ENCODE measurements around the gene DLEC1. TPM values are rescaled to one million over a fixed set of nuclear protein-coding genes. Genes with fewer than 3 reads are reported as not detected.

Gene DLEC1
- total RNA-seq, 2 experiments from 2014 or later: 0.20 to 0.36 TPM

- no peak for TF ChIP-seq CTCF (IDR thresholded peaks at IDR 0.05)
- no peak for DNase-seq
- Mint-ChIP-seq H3K4me3 (no peak overlapping the region), H3K36me3 (ENCODE audit: low read depth) (peaks cover 27% of the 10 kb centered on the region), H3K27me3 (no peaks in the 10 kb centered on the region), H3K27ac (no peak overlapping the region), H3K4me1 (ENCODE audit: low read depth) (no peaks in the 10 kb centered on the region), H3K9me3 (peaks cover 8% of the 10 kb centered on the region)
- ChIA-PET CTCF (interaction anchor here (2.2 kb wide), 1 partner anchor 13 kb away, joined by 8 read pairs; no protein-coding TSS in a partner anchor), POLR2A (no interaction called here)
- intact Hi-C loops (cut with micrococcal nuclease): no loop called here
- ATAC-seq: no peak
Measured at GRCh38 chr3:38016847-38017444, 22.1 kb upstream of the DLEC1 start.

- CTCF ChIA-PET: interaction anchor here (0.9 kb wide), 1 partner anchor 14 kb away, joined by 4 read pairs; no protein-coding TSS in a partner anchor
- Mint-ChIP-seq H3K27me3 (no peaks in the 10 kb centered on the region), H3K9me3 (peaks cover 8% of the 10 kb centered on the region), H3K4me1 (ENCODE audit: low read depth) (no peaks in the 10 kb centered on the region), H3K36me3 (ENCODE audit: low read depth) (peaks cover 27% of the 10 kb centered on the region), H3K27ac (no peak overlapping the region), H3K4me3 (no peak overlapping the region)
- ATAC-seq: no peak
- POLR2A ChIA-PET: interaction anchor here (0.6 kb wide), 1 partner anchor 9 kb away, joined by 3 read pairs; no protein-coding TSS in a partner anchor
- no peak for DNase-seq
- intact Hi-C loops (cut with micrococcal nuclease): no loop called here
- TF ChIP-seq CTCF (IDR thresholded peaks at IDR 0.05): no peak
Measured at GRCh38 chr3:38017445-38018295, 21.3 kb upstream of the DLEC1 start.

- POLR2A ChIA-PET: interaction anchor here (0.6 kb wide), 1 partner anchor 10 kb away, joined by 3 read pairs; no protein-coding TSS in a partner anchor
- ATAC-seq: no peak
- CTCF ChIA-PET: interaction anchor here (0.9 to 4.2 kb wide), 2 partner anchors 15 to 16 kb away, joined by 4 to 21 read pairs; no protein-coding TSS in a partner anchor
- Mint-ChIP-seq H3K27ac (no peak overlapping the region), H3K27me3 (no peaks in the 10 kb centered on the region), H3K4me1 (ENCODE audit: low read depth) (peaks cover 7% of the 10 kb centered on the region), H3K36me3 (ENCODE audit: low read depth) (peaks cover 27% of the 10 kb centered on the region), H3K9me3 (peaks cover 8% of the 10 kb centered on the region), H3K4me3 (no peak overlapping the region)
- no peak for DNase-seq
- no peak for TF ChIP-seq CTCF (IDR thresholded peaks at IDR 0.05)
- intact Hi-C loops (cut with micrococcal nuclease): no loop called here
Measured at GRCh38 chr3:38018296-38019266, 20.4 kb upstream of the DLEC1 start.

GRCh38 chr3:38019658-38020341 lies 19.2 kb upstream of the DLEC1 start:
- ChIA-PET CTCF (interaction anchor here (1.0 to 4.2 kb wide), 3 partner anchors 15 to 52 kb away, joined by 3 to 21 read pairs (median 3); no protein-coding TSS in a partner anchor), POLR2A (interaction anchor here (0.7 kb wide), 1 partner anchor 11 kb away, joined by 4 read pairs; no protein-coding TSS in a partner anchor)
- TF ChIP-seq CTCF (IDR thresholded peaks at IDR 0.05): no peak
- H3K4me1 Mint-ChIP-seq (ENCODE audit: low read depth): peaks cover 16% of the 10 kb centered on the region
- no peaks in the 10 kb centered on the region for H3K27me3 Mint-ChIP-seq
- DNase-seq: no peak
- ATAC-seq: no peak
- peaks cover 27% of the 10 kb centered on the region for H3K36me3 Mint-ChIP-seq (ENCODE audit: low read depth)
- peaks cover 8% of the 10 kb centered on the region for H3K9me3 Mint-ChIP-seq
- no peak overlapping the region for H3K4me3 Mint-ChIP-seq
- intact Hi-C loops (cut with micrococcal nuclease): no loop called here
- H3K27ac Mint-ChIP-seq: peak overlapping the region; percentile 21

All from activated CD8-positive, alpha-beta T cell treated with anti-CD3 and anti-CD28 coated beads for 36 hours (primary cell).